RWPE2 (cell line): ENCODE data around the gene ASB9.

Experiments used
- ATAC-seq: fragments of 200-7000 bp; cut with Tn5 transposase; 3 replicates; pipeline ENCODE4 v1.9.1; 2021; ENCODE audit warnings: low read depth
- DNase-seq: peaks from one replicate; pipeline ENCODE4 v3.0.0-alpha.2; 2020; ENCODE audit warnings: low spot score
- H3K27ac ChIP-seq: fragments of 450-650 bp; 2 replicates; pipeline ENCODE4 v1.5.1; 2017; ENCODE audit warnings: mild to moderate bottlenecking; ENCODE audit not compliant: poor library complexity, severe bottlenecking
- H3K27me3 ChIP-seq: fragments of 250-450 bp; sonication (Bioruptor Pico); 2 replicates; pipeline ENCODE4 v1.5.1; 2021; ENCODE audit warnings: mild to moderate bottlenecking, moderate library complexity; ENCODE audit not compliant: insufficient read depth, poor library complexity, severe bottlenecking
- H3K36me3 ChIP-seq: fragments of 250-450 bp; sonication (Bioruptor Pico); 2 replicates; pipeline ENCODE4 v1.5.1; 2020; ENCODE audit warnings: low read depth, mild to moderate bottlenecking, moderate library complexity
- H3K4me1 ChIP-seq: fragments of 250-450 bp; sonication (Bioruptor Pico); 2 replicates; pipeline ENCODE4 v1.5.1; 2021; ENCODE audit warnings: mild to moderate bottlenecking, moderate library complexity; ENCODE audit not compliant: insufficient read depth, poor library complexity, severe bottlenecking
- H3K4me3 ChIP-seq: fragments of 250-450 bp; sonication (Bioruptor Pico); 2 replicates; pipeline ENCODE4 v1.5.1; 2021; ENCODE audit warnings: mild to moderate bottlenecking, moderate library complexity; ENCODE audit not compliant: severe bottlenecking
- H3K9me3 ChIP-seq: fragments of 250-450 bp; sonication (Bioruptor Pico); 2 replicates; pipeline ENCODE4 v1.5.1; 2021; ENCODE audit warnings: mild to moderate bottlenecking, moderate library complexity; ENCODE audit not compliant: severe bottlenecking
- TF ChIP-seq, protein P1 (sequence below): fragments of 450-650 bp; IDR thresholded peaks from one replicate; pipeline ENCODE4 v1.5.1; 2017; ENCODE audit warnings: mild to moderate bottlenecking, moderate library complexity; ENCODE audit not compliant: poor library complexity, severe bottlenecking

ASB9 gene

DNA sequence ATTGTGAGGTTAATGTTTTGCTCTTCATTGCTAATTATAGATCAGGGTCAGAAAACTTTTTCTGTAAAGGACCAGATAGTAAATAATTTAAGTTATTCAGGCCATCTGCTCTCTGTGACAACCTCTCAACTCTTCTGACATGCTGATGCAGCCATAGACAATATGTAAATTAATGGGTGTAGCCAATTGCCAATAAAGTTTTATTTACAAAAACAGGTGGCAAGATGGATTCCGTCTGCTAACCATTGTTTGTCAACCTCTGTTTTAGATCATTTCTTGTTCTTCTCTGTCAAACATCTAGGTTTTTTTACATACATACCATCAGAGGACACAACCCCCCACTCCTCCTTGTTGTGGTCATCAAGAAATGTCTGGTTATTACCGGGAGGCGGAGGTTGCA is 33.7 kb downstream of the ASB9 start:
- H3K27me3 ChIP-seq: no peaks in the 10 kb centered on the region
- H3K36me3 ChIP-seq: no peaks in the 10 kb centered on the region
- H3K27ac ChIP-seq: no peak overlapping the region
- DNase-seq (no peak), ATAC-seq (no peak)
- H3K4me1 ChIP-seq: no peaks in the 10 kb centered on the region
- no peaks in the 10 kb centered on the region for H3K9me3 ChIP-seq
- TF ChIP-seq, protein P1, sequence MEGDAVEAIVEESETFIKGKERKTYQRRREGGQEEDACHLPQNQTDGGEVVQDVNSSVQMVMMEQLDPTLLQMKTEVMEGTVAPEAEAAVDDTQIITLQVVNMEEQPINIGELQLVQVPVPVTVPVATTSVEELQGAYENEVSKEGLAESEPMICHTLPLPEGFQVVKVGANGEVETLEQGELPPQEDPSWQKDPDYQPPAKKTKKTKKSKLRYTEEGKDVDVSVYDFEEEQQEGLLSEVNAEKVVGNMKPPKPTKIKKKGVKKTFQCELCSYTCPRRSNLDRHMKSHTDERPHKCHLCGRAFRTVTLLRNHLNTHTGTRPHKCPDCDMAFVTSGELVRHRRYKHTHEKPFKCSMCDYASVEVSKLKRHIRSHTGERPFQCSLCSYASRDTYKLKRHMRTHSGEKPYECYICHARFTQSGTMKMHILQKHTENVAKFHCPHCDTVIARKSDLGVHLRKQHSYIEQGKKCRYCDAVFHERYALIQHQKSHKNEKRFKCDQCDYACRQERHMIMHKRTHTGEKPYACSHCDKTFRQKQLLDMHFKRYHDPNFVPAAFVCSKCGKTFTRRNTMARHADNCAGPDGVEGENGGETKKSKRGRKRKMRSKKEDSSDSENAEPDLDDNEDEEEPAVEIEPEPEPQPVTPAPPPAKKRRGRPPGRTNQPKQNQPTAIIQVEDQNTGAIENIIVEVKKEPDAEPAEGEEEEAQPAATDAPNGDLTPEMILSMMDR: no peak
- no peak overlapping the region for H3K4me3 ChIP-seq

DNA sequence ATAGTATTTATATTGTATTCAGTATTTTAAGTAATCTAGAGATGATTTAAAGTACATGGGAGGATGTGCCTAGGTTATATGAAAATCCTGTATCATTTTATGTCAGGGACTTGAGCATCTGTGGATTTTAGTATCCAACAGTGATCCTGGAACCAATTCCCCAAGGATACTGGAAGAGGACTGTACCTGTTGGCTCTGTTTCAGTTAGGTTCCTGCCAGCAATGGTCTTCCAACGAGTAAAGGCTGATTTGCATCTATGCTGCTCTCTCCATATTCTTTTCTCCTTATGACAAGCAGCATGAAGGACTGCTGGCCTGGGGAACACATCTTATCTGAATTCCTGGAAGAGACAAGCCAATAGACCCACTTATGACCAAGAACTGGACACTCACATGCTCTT is 34.9 kb downstream of the ASB9 start:
- no peaks in the 10 kb centered on the region for H3K9me3 ChIP-seq
- no peaks in the 10 kb centered on the region for H3K4me1 ChIP-seq
- H3K36me3 ChIP-seq: no peaks in the 10 kb centered on the region
- H3K27me3 ChIP-seq: no peaks in the 10 kb centered on the region
- DNase-seq (no peak), ATAC-seq (no peak)
- no peak overlapping the region for H3K4me3 ChIP-seq
- H3K27ac ChIP-seq: no peak overlapping the region
- TF ChIP-seq, protein P1: no peak

DNA sequence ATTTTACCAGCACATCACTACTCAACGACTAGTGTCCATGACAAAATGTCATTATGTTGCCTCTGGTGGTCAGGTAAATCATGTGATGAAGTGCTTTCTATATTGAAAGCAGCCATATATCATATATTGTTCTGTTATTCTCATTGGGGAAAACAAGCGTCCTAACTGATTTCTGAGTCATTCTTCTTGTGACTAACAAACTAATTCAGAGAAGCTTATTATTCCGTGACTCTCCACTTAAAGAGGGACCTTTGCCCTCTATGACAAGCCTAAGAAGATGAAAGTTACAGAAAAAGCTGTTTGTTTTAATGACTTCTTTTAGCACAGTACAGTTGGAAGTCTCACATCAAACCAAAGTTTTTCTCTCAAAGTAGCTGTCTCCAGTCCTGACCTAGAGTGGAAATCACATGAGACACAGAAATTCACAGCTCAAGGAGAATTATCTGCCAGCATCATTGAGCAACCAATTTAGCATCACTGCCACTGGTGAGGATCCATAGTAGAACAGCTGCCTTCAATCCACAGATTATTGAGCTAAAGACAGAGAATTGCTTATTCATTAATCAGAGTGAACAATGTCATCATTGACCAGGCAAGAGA is 36.4 kb downstream of the ASB9 start:
- Histone ChIP-seq H3K27me3 (no peaks in the 10 kb centered on the region), H3K27ac (no peak overlapping the region), H3K4me3 (no peak overlapping the region), H3K9me3 (no peaks in the 10 kb centered on the region), H3K4me1 (no peaks in the 10 kb centered on the region), H3K36me3 (no peaks in the 10 kb centered on the region)
- DNase-seq (no peak), ATAC-seq (no peak)
- TF ChIP-seq, protein P1: no peak

DNA sequence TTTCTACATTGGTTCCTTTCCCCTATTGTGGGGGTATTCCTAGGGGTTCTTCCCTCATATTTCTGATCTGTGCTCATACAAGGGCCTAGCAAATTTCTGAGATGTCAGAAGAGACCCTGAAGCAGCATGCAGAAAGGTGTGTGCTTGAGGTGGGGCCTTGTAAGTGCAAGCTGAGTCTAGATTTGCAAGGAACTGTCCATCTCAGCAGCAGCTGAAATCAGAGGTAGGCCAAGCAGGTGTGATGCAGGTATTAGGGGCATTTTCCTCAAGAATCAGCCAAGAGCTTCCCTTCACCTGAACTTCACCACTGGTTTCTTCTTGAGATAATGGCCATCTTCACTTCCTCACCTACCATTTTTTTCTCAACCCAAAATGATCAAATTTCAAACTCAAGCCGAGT is 45.1 kb downstream of the ASB9 start:
- Histone ChIP-seq H3K4me3 (no peak overlapping the region), H3K4me1 (no peaks in the 10 kb centered on the region), H3K36me3 (no peaks in the 10 kb centered on the region), H3K9me3 (no peaks in the 10 kb centered on the region), H3K27ac (no peak overlapping the region), H3K27me3 (no peaks in the 10 kb centered on the region)
- TF ChIP-seq, protein P1: no peak
- DNase-seq: no peak
- ATAC-seq: no peak

DNA sequence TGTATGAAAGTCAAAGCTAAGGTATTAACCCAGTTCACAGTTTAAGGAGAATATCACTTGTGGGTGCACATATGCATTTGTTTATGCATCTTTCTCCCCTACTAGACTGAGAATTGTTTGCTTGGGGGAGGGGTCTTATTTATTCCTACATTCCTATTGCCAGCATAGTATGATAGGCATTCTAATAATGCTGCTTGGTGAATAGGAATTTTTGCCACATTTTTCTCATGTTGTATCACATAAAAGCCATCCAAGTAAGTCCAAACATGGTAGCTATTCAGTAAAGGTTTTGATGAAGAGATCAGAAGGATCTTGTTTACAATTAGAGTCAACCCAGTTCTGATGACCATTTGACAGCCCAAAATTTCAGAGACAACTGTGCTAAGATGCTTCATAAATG is 48.6 kb downstream of the ASB9 start:
- H3K27me3 ChIP-seq: no peaks in the 10 kb centered on the region
- H3K9me3 ChIP-seq: no peaks in the 10 kb centered on the region
- TF ChIP-seq, protein P1: no peak
- H3K36me3 ChIP-seq: no peaks in the 10 kb centered on the region
- DNase-seq: no peak
- no peak overlapping the region for H3K4me3 ChIP-seq
- no peaks in the 10 kb centered on the region for H3K4me1 ChIP-seq
- H3K27ac ChIP-seq: no peak overlapping the region
- no peak for ATAC-seq
